Measurements from ENCODE around the gene LILRA6.
"Not testable (repeated sequence)": the region's sequence is repeated elsewhere in the genome, so short reads cannot be mapped to it uniquely, and the experiment has no call there.

DNA sequence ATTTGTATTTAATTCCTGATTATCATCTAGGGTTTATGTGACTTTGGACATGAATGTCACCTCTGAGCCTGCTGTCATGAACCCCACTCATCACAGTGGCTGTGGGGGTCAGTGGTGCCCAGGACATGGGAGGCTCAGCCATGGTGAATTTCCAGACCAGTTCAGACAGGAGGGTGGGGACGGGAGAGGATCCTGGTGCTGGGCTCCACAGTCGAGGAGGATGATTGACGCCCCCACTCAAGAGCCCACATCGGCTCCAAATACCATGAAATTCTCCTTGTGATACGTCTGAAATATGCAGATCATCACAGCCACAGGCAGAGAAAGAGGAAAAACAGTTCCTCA, 18.7 kb downstream of the LILRA6 start:
- TF ChIP-seq, protein P1, sequence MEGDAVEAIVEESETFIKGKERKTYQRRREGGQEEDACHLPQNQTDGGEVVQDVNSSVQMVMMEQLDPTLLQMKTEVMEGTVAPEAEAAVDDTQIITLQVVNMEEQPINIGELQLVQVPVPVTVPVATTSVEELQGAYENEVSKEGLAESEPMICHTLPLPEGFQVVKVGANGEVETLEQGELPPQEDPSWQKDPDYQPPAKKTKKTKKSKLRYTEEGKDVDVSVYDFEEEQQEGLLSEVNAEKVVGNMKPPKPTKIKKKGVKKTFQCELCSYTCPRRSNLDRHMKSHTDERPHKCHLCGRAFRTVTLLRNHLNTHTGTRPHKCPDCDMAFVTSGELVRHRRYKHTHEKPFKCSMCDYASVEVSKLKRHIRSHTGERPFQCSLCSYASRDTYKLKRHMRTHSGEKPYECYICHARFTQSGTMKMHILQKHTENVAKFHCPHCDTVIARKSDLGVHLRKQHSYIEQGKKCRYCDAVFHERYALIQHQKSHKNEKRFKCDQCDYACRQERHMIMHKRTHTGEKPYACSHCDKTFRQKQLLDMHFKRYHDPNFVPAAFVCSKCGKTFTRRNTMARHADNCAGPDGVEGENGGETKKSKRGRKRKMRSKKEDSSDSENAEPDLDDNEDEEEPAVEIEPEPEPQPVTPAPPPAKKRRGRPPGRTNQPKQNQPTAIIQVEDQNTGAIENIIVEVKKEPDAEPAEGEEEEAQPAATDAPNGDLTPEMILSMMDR (IDR thresholded peaks at IDR 0.05), result not testable (repeated sequence)
- not testable (repeated sequence) for TF ChIP-seq POLR2A (IDR thresholded peaks at IDR 0.05)
